ENCODE data around the gene UFL1.
"Not testable (repeated sequence)": the region's sequence is repeated elsewhere in the genome, so short reads cannot be mapped to it uniquely, and the experiment has no call there.

The UFL1 gene

DNA sequence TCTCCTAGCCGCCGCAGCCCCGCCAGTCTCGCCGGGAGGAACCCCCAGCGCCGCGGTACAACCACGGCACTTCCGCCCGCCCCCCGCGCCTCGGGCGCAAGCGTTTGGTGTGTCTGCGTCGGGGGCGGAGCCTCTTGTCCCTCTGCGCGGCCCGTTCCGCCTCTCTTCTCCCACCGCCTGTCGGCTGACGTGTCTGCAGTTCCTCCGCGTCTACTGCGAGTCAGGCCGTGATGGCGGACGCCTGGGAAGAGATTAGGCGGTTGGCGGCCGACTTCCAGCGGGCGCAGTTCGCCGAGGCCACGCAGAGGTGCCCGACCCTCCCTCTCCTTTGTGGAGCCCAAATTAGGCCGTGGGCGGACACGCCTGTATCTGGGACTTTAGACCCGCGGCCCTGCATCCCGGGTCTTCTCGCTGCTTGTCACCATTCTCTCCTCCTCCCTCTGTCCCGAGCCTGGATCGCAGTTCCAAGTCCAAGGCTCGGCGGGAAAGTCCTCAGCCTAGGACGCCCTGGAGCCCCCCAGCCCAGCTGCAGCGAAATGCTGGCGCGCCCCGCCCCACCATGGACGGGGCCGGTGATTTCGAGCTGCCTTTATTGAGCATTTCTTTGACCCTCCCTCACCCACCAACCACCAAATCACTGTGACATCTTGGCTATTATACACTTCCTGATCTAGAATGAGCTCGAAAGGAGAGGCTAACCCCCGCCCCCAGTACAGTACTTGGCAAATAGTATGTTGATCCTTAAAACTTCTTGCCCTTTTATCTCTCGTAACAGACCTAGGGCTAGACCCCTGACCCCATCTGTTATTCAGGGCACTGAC, at the start of gene UFL1:
Gene UFL1, plus strand, starts transcription at position 163 of the 821 bp plus-strand sequence. Its CDS starts 68 bp downstream, at position 231.
- DNase-seq (ENCODE audit: low read depth in 3 of 3, low spot score in 1 of 3) = peak; percentile 79 to 89 (median 88)

DNA sequence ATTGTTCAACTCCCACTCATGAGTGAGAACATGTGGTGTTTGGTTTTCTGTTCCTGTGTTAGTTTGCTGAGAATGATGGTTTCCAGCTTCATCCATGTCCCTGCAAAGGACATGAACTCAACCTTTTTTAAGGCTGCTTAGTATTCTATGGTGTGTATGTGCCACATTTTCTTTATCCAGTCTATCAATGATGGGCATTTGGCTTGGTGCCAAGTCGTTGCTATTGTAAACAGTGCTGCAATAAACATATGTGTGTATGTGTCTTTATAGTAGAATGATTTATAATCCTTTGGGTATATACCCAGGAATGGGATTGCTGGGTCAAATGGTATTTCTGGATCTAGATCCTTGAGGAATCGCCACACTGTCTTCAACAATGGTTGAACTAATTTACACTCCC, 49.3 kb upstream of the UFL1 start:
- DNase-seq (ENCODE audit: low read depth in 3 of 3, low spot score in 1 of 3) = not testable (repeated sequence)

DNA sequence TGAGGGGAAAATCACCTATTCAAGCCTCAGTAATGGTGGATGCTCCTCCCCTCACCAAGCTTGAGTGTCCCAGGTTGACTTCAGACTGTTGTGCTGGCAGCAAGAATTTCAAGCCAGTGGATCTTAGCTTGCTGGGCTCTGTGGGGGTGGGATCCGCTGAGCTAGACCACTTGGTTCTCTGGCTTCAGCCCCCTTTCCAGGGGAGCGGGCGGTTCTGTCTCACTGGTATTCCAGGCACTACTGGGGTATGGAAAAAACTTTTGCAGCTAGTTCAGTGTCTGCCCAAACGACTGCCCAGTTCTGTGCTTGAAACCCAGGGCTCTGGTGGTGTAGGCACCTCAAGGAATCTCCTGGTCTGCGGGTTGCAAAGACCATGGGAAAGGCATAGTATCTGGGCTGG, 42.9 kb upstream of the UFL1 start:
- no peak for DNase-seq (ENCODE audit: low read depth in 3 of 3, low spot score in 1 of 3)

DNA sequence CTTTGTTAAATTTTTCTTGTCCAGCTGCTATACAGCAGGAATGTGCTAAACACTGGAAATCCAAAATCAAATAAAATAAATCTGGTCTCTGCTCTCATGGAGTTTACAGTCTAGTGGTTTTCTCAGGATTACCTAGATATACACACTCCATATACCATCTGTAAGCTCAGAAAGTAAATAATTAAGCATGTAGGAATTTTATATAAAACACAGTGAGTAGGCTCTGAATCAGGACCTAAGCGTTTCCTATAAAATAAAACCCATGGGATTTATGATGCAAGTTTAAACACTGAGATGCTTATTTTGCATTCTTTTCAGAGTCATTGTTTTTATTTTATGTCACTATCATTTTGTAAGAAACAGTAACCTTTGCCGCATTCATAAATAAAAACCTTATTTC, 29.7 kb upstream of the UFL1 start:
- DNase-seq (ENCODE audit: low read depth in 3 of 3, low spot score in 1 of 3) = no peak

DNA sequence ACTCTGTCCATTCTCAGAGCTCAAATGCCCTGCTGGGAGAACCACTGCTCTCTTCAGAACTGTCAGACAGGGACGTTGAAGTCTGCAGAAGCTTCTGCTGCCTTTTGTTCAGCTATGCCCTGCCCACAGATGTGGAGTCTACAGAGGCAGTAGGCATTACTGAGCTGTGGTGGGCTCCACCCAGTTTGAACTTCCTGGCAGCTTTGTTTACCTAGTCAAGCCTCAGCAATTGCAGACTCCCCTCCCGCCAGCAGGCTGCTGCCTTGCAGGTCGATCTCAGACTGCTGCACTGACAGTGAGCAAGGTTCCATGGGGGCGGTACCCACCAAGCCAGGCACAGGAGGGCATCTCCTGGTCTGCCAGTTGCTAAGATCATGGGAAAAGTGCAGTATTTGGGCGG, 21.8 kb upstream of the UFL1 start:
- peak in 1 of 3 donors; percentile 35 for DNase-seq (ENCODE audit: low read depth in 3 of 3, low spot score in 1 of 3)

DNA sequence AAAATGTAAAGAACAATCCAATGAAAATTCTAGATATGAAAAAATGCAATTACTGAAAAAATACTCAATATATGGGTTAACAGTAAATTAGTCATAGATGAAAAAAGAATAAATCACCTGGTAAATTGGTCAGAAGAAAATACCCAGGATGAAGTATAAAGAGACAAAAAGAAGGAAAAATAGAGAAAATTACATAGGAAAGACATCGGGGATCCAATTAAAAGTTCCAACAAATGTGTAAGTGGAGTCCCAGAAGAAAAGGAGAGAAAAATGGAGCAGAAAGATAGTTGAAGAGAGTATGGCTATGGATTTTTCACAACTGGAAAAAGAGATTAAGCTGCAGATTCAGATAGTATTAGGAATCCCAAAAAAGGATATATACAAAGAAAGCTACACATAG, 18.7 kb upstream of the UFL1 start:
- no peak for DNase-seq (ENCODE audit: low read depth in 3 of 3, low spot score in 1 of 3)

DNA sequence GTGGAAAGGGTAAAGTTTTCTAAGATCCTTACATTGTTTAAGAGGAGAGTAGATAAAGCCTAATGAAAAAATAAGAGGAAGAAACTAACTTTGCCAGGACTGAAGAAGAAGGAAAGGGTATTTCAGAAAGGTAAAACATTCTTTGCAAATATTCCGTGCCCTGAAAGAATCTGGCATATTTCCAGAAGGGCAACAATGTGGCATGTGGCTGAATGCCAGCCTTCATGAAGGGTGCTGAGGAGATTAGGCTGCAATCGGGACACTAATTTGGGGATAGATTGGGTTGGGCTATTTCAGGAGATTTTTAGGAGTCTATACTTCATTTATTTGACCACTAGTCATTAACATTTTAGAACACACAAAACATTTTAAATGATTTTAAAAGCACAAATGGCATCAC, 16.2 kb upstream of the UFL1 start:
- DNase-seq (ENCODE audit: low read depth in 3 of 3, low spot score in 1 of 3) = no peak

DNA sequence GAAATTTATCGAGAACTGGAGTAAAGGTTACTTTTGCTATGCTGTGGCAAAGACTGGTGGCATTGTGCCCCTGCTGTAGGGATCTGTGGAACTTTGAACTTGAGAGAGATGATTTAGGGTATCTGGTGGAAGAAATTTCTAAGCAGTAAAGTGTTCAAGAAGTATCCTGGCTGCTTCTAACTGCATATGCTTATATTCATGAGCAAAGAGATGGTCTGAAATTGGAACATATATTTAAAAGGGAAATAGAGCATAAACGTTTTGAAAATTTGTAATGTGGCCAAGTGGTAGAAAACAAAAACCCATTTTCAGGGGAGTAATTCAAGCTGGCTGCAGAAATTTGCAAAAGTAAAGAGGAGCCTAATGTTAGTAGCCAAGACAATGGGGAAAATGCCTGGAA, 12.3 kb upstream of the UFL1 start:
- no peak for DNase-seq (ENCODE audit: low read depth in 3 of 3, low spot score in 1 of 3)

DNA sequence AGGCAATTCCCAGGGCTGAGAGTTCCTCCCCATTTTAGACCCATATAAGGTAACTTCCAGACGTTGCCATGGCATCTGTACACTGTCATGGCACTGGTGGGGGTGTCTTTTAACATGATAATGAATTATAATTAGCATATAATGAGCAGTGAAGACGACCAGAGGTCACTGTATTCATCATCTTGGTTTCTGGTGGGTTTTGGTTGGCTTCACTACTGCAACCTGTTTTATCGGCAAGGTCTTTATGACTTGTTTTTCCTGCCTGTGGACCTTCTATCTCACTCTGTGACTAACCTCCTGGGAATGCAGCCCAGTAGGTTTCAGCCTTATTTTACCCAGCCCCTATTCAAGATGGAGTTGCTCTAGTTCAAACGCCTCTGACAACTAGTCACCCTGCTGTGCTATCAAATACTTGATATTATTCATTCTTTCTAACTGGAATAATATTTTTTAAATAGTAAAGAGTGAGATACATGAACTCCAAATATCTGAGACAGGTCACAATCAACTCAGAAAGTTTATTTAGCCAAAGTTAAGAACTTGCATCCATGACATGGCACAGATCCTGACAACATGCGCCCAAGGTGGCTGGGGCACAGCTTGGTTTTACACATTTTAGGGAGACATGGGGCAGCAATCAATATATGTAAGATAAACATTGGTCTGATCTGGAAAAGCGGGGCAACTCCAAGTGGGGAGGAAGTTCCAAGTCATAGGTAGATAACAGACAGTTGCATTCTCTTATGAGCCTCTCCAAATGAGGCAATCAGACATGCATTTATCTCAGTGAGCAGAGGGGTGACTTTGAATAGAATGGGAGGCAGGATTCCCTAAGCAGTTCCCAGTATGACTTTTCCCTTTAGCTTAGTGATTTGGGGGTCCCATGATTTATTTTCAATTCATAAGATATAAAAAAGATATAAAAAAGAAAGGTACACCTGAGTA, 1.2 kb upstream of the UFL1 start:
- DNase-seq (ENCODE audit: low read depth in 3 of 3, low spot score in 1 of 3) = no peak

DNA sequence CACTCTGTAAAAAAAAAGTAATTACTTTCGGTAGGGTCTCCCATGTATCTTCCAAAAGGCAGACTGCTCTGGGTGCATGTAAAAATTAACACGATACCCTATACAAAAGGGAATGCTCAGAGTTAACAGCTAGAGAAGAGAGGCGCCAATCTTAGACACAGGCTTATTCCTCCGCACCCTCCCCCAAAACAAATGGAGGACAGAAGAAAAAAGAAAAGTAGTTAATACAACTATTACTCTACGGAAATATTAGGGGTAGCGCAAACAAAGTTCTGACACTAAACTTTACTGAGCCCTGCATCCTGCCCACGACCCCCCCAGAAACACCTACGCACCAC, 331 bp upstream of the UFL1 start:
- DNase-seq (ENCODE audit: low read depth in 3 of 3, low spot score in 1 of 3) = no peak

DNA sequence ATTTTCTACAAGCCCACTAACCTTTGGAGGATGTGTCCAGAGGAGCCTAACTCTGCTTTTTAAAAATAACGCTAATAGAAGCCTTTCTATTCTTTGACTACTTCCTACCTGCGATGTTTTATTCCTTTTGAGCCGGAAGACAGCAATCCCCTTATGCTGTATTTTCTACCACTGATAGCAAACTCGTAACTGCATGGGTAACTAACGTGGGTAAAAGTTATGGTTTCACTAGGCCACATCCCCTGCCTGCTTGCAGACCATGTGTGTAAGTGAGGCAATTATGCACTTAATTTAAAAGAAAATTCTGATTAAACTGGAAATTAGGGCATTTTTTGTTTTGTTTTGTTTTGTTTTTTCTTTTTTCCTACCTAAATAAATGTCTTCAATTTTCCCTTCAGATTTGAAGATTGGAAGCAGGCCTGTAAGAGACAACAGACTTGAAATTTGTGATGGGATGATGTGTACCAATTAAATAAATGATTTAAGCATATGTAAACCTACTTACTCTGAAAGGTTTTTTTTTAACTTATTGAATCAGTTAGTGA, 931 bp downstream of the UFL1 start:
- no peak for DNase-seq (ENCODE audit: low read depth in 3 of 3, low spot score in 1 of 3)

DNA sequence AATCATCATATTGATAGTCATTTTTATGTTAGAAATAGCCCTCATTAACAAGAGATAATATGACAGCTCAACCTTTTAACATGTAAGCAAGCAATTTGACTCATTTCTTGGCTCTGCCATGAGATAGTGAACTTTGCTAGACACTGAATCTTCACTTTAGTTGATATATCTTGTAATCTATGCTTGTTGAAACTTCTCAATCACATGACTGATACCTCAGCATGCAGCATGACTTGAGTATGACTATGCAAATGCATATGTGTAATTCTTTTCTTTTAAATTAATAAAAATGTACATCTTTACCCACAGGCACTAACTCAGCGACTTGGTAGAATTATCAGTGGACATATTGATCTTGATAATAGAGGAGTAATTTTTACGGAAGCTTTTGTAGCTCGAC, 6.6 kb downstream of the UFL1 start:
- no peak for DNase-seq (ENCODE audit: low read depth in 3 of 3, low spot score in 1 of 3)

DNA sequence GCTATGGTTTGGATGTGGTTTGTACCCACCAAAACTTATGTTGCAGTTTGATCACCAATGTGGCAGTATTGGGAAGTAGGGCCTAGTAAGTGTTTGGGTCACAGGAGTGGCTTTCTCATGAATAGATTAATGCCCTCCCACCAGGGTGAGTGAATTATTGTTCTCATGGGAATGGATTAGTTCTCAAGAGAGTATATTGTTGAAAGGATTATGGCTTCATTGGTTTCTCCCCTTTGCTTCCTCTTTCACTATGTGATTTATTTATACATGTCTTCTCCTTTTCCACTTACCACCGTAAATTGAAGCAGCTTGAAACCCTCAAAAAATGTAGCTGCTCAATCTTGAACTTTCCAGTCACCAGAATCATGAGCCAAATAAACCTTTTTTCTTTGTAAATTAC, 10.8 kb downstream of the UFL1 start:
- no peak for DNase-seq (ENCODE audit: low read depth in 3 of 3, low spot score in 1 of 3)

DNA sequence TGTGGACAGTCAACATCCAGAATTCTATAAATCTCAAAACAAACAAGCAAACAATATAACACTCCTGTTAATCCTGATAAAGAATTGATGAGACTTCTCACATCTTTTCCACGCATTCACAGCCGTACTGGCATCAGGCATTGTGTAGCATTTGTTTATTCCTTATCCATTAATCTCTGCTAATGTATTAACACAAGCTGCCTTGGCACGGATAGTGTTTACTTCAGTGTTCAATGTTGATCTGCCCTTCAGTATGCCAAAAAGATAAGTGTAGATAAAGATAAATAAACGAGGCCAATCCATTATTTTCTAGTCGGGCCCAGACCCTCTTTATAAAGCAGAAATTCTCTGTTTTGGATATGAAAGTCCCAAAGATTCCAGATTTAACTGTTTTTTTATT, 16.1 kb downstream of the UFL1 start:
- no peak for DNase-seq (ENCODE audit: low read depth in 3 of 3, low spot score in 1 of 3)

DNA sequence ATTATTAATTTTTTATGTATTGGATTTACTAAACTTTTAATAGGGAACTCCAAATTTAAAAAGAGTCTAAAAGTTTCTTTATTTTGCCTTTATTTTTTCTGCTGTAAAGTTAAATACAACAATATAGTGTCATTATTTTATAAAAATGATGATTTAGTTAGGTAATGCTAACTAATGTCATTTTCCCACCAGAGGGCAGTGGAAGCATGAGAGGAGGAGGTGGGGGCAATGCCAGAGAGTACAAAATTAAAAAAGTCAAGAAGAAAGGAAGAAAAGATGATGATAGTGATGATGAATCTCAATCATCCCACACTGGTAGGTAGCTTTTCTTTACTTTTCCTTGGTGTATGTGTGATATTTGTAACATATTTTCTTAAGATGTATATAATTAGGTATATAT, 21.1 kb downstream of the UFL1 start:
- no peak for DNase-seq (ENCODE audit: low read depth in 3 of 3, low spot score in 1 of 3)

DNA sequence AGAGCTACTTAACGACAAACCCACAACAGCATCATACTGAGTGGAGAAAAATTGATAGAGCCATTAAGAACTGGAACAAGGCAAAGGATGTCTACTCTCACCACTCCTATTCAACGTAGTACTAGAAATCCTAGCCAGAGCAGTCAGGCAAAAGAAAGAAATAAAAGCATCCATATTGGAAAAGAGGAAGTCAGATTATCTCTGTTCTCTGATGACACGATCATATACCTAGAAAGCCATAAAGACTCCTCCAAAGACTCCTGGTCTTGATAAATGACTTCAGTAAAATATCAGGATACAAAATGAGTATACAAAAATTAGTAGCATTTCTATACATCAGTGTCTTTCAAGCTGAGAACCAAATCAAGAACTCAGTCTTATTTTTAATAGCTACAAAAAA, 24.3 kb downstream of the UFL1 start:
- DNase-seq (ENCODE audit: low read depth in 3 of 3, low spot score in 1 of 3) = no peak

DNA sequence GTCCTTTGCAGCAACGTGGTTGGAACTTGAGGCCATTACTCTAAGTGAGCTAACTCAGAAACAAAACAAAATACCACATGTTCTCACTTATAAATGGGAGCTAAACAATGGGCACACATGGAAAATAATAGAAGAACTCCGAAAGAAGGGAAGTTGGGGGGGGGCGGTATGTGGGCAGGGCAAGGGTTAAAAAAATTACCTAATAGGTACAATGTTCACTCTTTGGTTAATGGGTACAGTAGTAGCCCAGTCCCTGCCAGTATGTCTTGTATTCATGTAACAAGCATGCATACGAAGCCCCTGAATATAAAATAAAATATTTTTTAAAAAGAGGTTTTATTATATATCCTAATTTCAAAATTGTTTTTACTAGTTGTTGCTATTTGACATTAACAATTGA, 26.0 kb downstream of the UFL1 start:
- DNase-seq (ENCODE audit: low read depth in 3 of 3, low spot score in 1 of 3) = no peak

DNA sequence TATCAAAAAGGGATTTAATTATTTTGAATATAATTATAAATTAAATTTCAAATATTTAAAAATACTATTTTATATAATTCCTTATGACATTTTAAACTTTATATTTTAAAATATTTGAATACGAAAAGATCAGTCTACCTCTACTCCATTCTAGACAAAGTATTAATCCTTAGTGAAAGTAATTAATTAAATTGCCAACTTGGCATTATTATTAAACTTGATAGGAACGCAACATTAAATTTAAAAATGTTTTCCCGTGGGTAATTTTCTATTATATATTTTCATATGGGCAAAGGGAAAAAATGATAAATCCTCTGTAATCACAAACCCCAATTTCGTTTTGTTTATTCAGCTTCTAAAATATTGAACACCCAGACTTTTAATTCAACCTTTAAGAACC, 33.0 kb downstream of the UFL1 start:
- DNase-seq (ENCODE audit: low read depth in 3 of 3, low spot score in 1 of 3) = no peak

DNA sequence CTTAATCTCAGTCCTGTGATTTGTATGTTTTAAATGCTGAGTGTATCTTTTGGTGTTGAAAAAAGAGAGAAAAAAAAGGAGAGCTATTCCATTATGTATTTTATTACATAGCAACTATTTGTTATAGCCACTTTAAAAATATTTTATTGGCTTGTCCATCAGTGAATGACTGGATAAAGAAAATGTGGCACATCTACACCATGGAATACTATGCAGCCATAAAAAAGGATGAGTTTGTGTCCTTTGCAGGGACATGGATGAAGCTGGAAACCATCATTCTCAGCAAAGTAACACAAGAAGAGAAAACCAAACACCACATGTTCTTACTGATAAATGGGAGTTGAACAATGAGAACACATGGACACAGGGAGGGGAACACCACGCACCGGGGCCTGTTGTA, 38.1 kb downstream of the UFL1 start:
- DNase-seq (ENCODE audit: low read depth in 3 of 3, low spot score in 1 of 3) = not testable (repeated sequence)

DNA sequence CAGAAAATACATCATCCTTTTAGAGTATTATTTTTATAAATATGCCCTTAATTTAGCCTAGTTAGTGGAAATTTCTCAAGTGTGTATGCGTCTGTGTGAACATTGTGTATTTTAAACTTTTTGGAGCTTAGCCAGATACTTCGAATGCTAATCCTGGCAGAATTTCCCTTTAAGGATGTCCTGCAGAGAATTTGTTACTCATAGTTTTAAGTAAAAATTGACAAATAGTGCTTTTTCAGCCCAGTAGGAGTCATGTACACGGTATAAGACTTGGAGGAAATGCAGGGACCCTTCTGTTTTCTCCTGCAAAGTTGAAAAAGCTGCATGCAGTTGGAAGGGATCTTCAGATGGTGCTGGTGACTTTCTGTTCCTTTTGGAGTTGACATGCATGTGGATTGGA, 41.3 kb downstream of the UFL1 start, which contains the start of gene FHL5:
Gene FHL5, plus strand, starts transcription at position 243 of the 400 bp plus-strand sequence. CDS start 40,486 bp downstream, outside the sequence.
- DNase-seq (ENCODE audit: low read depth in 3 of 3, low spot score in 1 of 3) = no peak

DNA sequence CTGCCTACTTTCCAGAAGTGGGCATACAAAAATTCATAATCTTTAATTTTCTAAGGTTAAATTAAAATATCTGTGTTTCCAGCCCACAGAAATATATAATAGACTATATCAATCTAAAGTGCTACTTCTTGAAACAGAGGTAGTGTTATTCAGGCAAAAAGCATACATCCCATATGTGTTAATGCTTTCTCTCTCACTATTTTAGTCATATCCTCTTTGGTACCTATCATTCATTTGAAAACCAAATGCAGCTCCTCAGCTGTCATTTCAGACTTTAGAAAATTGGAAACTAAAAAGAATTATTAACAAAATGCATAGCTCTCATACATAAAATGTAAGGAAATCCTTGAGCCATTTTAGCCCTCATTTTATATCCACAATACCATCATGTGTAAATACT, 42.2 kb downstream of the UFL1 start:
- DNase-seq (ENCODE audit: low read depth in 3 of 3, low spot score in 1 of 3) = no peak

DNA sequence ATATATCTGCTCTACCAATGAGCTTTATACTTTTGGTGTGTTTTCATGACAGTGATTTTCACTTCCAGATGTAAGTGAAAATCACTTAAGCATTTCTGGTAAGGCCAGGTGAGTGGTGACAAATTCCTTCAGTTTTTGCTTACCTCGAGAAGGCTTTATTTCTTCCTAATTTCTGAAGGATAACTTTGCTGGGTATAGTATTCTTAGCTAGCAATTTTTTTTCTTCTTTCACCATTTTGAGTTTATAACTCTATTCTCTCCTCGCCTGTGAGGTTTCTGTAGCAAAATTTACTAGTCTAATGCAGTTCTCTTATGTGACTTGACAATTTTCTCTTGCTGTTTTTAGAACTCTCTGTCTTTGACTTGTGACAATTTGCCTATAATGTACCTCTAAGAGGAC, 48.4 kb downstream of the UFL1 start:
- no peak for DNase-seq (ENCODE audit: low read depth in 3 of 3, low spot score in 1 of 3)

Data from stimulated activated CD4-positive, alpha-beta T cell treated with anti-CD3 and anti-CD28 coated beads, TNF-alpha, amount 100 ng/mL, for 1 hour (primary cell).